Nephron progenitor cell (in vitro differentiated cells): ENCODE measurements around the gene BLVRA.

Source experiments
- DNase-seq: peaks from one replicate; pipeline ENCODE4 v3.0.0; 2021
- H3K27ac Mint-ChIP-seq: 2 replicates; pipeline ENCODE4 v1.8.0; 2021; ENCODE audit warnings: mild to moderate bottlenecking, moderate library complexity, mixed read lengths
- H3K27me3 Mint-ChIP-seq: 2 replicates; pipeline ENCODE4 v1.8.0; 2021; ENCODE audit warnings: mild to moderate bottlenecking, low read depth, mixed read lengths; ENCODE audit not compliant: poor library complexity
- H3K36me3 Mint-ChIP-seq: 2 replicates; pipeline ENCODE4 v1.8.0; 2021; ENCODE audit warnings: low read depth, mixed read lengths
- H3K4me1 Mint-ChIP-seq: 2 replicates; pipeline ENCODE4 v1.8.0; 2021; ENCODE audit warnings: mixed read lengths
- H3K4me3 Mint-ChIP-seq: 2 replicates; pipeline ENCODE4 v1.8.0; 2021; ENCODE audit warnings: mild to moderate bottlenecking, moderate library complexity, mixed read lengths
- H3K9me3 Mint-ChIP-seq: 2 replicates; pipeline ENCODE4 v1.8.0; 2021; ENCODE audit warnings: mild to moderate bottlenecking, moderate library complexity, mixed read lengths
- CTCF ChIP-seq: fragments of 200-600 bp; sonication (generic); IDR thresholded peaks from 2 replicates; pipeline ENCODE4 v1.5.0; 2021; ENCODE audit warnings: antibody characterized with exemption

BLVRA gene

GRCh38 chr7:43790006-43790405 is 31.5 kb downstream of the BLVRA start:
- H3K4me1 Mint-ChIP-seq = no peaks in the 10 kb centered on the region
- TF ChIP-seq CTCF = no peak
- no peak overlapping the region for H3K4me3 Mint-ChIP-seq

GRCh38 chr7:43790834-43791233 is 32.4 kb downstream of the BLVRA start:
- H3K9me3 Mint-ChIP-seq = no peaks in the 10 kb centered on the region
- H3K27me3 Mint-ChIP-seq = no peaks in the 10 kb centered on the region
- DNase-seq = no peak
- H3K36me3 Mint-ChIP-seq = peaks cover 28% of the 10 kb centered on the region
- no peak for TF ChIP-seq CTCF
- H3K4me3 Mint-ChIP-seq = no peak overlapping the region
- H3K4me1 Mint-ChIP-seq = no peaks in the 10 kb centered on the region
- H3K27ac Mint-ChIP-seq = no peak overlapping the region

More at GRCh38 chr7:43790006-43790405, 31.5 kb downstream of the BLVRA start:
- Mint-ChIP-seq H3K36me3 (peaks cover 23% of the 10 kb centered on the region), H3K27me3 (no peaks in the 10 kb centered on the region), H3K9me3 (no peaks in the 10 kb centered on the region), H3K27ac (no peak overlapping the region)
- no peak for DNase-seq

- TF ChIP-seq CTCF = no peak
- no peak overlapping the region for H3K4me3 Mint-ChIP-seq
- no peaks in the 10 kb centered on the region for H3K27me3 Mint-ChIP-seq
- no peak for DNase-seq
- no peak overlapping the region for H3K27ac Mint-ChIP-seq
- H3K9me3 Mint-ChIP-seq = no peaks in the 10 kb centered on the region
- H3K4me1 Mint-ChIP-seq = no peaks in the 10 kb centered on the region
- peaks cover 33% of the 10 kb centered on the region for H3K36me3 Mint-ChIP-seq
Observed at GRCh38 chr7:43791665-43792064, 33.2 kb downstream of the BLVRA start.

GRCh38 chr7:43792471-43793150 is 34.1 kb downstream of the BLVRA start:
- H3K4me1 Mint-ChIP-seq = no peaks in the 10 kb centered on the region
- H3K27me3 Mint-ChIP-seq = no peaks in the 10 kb centered on the region
- TF ChIP-seq CTCF = no peak
- H3K9me3 Mint-ChIP-seq = no peaks in the 10 kb centered on the region
- no peak overlapping the region for H3K27ac Mint-ChIP-seq
- H3K4me3 Mint-ChIP-seq = no peak overlapping the region
- no peak for DNase-seq
- H3K36me3 Mint-ChIP-seq = peaks cover 35% of the 10 kb centered on the region

- DNase-seq = no peak
- Mint-ChIP-seq H3K4me3 (no peak overlapping the region), H3K4me1 (no peaks in the 10 kb centered on the region), H3K27me3 (peaks cover 3% of the 10 kb centered on the region), H3K27ac (no peak overlapping the region), H3K36me3 (peaks cover 33% of the 10 kb centered on the region), H3K9me3 (no peaks in the 10 kb centered on the region)
- no peak for TF ChIP-seq CTCF
Observed at GRCh38 chr7:43799605-43800004, 41.1 kb downstream of the BLVRA start.

- no peaks in the 10 kb centered on the region for H3K9me3 Mint-ChIP-seq
- H3K4me1 Mint-ChIP-seq = no peaks in the 10 kb centered on the region
- H3K27me3 Mint-ChIP-seq = peaks cover 3% of the 10 kb centered on the region
- TF ChIP-seq CTCF = no peak
- no peak overlapping the region for H3K27ac Mint-ChIP-seq
- DNase-seq = no peak
- no peak overlapping the region for H3K4me3 Mint-ChIP-seq
- H3K36me3 Mint-ChIP-seq = peaks cover 46% of the 10 kb centered on the region
Observed at GRCh38 chr7:43803865-43804264, 45.4 kb downstream of the BLVRA start.
